B cell (primary cell): ENCODE measurements around the gene AKAP9.

Source experiments
- EZH2 ChIP-seq: IDR thresholded peaks from 2 replicates; pipeline ENCODE4 v1.6.1; 2012; ENCODE audit warnings: borderline replicate concordance, low read depth, mild to moderate bottlenecking, moderate library complexity, low read length; ENCODE audit not compliant: insufficient read depth, poor library complexity, severe bottlenecking
- TF ChIP-seq, protein P1 (sequence below): fragments of 200-600 bp; IDR thresholded peaks from one replicate; pipeline ENCODE4 v1.8.0; 2022; ENCODE audit warnings: antibody characterized with exemption, mild to moderate bottlenecking

DNA sequence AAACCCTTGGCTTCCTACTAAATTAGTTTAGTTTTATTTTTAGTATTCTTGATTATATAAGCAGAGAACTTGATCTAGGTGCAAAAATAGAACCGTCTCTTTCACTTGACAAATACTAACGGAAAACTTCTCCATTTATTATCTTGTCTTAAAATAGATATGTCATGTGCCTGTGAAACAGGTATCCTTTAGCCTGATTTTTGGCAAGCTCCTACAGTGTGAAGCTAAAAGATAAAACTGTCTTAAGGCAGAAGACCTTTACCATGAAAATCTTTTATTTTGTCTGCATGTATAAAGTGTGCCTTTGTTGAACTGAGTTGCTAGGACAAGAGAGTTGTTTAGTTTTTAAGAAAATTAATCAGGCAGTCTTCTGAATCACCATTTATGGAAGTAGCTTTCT lies 103.0 kb downstream of the AKAP9 start:
- TF ChIP-seq, protein P1, sequence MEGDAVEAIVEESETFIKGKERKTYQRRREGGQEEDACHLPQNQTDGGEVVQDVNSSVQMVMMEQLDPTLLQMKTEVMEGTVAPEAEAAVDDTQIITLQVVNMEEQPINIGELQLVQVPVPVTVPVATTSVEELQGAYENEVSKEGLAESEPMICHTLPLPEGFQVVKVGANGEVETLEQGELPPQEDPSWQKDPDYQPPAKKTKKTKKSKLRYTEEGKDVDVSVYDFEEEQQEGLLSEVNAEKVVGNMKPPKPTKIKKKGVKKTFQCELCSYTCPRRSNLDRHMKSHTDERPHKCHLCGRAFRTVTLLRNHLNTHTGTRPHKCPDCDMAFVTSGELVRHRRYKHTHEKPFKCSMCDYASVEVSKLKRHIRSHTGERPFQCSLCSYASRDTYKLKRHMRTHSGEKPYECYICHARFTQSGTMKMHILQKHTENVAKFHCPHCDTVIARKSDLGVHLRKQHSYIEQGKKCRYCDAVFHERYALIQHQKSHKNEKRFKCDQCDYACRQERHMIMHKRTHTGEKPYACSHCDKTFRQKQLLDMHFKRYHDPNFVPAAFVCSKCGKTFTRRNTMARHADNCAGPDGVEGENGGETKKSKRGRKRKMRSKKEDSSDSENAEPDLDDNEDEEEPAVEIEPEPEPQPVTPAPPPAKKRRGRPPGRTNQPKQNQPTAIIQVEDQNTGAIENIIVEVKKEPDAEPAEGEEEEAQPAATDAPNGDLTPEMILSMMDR, result no peak
- TF ChIP-seq EZH2, result no peak
